Ovary (tissue), 3 donors: ENCODE results near the gene GATD1.

Source experiments
- EP300 ChIP-seq: sonication (generic); formaldehyde crosslinking; IDR thresholded peaks from one replicate; pipeline ENCODE4 v1.6.1; 2017; ENCODE audit warnings: antibody characterized with exemption
- POLR2A ChIP-seq: fragments of 450-650 bp; IDR thresholded peaks from one replicate; pipeline ENCODE4 v1.6.1; 2017; ENCODE audit warnings: antibody characterized with exemption, mild to moderate bottlenecking, moderate library complexity
- TF ChIP-seq, protein P1 (sequence below), 3 donors: fragments of 450-650 bp in 2 of 3; fragments of 200-600 bp in 1 of 3; IDR thresholded peaks; one replicate each; pipeline versions ENCODE4 v1.5.1 to v1.8.0; 2016 to 2022; ENCODE audit warnings: antibody characterized with exemption in 3 of 3, mild to moderate bottlenecking in 1 of 3
- donor health status: DM: no; HTN: no; CAD: no.

DNA sequence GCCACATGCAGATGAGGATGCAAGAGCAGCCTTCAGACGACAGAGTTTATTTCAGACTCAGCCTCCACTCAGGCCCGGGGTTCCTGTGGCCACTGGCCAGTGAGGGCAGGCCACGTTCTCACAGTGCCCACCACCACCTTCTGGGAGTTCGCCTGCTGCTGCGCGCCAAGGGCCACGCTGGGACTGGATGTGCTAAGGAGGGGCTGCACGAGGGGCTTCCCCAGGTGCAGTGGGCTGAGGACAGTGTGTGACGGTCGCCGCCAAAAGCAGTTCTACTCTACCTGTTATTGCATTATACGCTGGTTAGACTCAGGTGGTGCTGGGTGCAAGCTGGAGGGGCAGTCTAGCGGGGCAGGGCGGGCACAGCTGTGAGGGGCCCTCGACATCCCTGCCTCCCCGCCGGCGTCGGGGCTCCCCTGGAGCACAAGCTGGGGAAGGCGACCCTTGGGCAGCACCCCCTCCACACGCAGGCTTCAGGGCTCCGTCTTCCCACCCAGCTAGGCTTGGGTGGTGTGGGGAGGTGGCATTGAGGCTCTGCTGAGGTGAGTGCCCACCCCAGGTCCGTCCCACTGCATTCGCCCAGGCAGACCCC lies 9.9 kb upstream of the GATD1 start:
- TF ChIP-seq, protein P1, sequence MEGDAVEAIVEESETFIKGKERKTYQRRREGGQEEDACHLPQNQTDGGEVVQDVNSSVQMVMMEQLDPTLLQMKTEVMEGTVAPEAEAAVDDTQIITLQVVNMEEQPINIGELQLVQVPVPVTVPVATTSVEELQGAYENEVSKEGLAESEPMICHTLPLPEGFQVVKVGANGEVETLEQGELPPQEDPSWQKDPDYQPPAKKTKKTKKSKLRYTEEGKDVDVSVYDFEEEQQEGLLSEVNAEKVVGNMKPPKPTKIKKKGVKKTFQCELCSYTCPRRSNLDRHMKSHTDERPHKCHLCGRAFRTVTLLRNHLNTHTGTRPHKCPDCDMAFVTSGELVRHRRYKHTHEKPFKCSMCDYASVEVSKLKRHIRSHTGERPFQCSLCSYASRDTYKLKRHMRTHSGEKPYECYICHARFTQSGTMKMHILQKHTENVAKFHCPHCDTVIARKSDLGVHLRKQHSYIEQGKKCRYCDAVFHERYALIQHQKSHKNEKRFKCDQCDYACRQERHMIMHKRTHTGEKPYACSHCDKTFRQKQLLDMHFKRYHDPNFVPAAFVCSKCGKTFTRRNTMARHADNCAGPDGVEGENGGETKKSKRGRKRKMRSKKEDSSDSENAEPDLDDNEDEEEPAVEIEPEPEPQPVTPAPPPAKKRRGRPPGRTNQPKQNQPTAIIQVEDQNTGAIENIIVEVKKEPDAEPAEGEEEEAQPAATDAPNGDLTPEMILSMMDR (IDR thresholded peaks at IDR 0.05) = no peak
- TF ChIP-seq POLR2A (no peak), EP300 (no peak)
